D721Med (cell line): ENCODE measurements around the gene AFF2.

Source experiments
- DNase-seq: peaks from one replicate; pipeline ENCODE4 v3.0.0; 2011; ENCODE audit warnings: low spot score; ENCODE audit not compliant: insufficient read length
- FAIRE-seq: peaks from 2 replicates; lab custom pipeline; 2011; peaks lifted over from hg19 to GRCh38; lab: Jason Lieb, UNC
- TF ChIP-seq, protein P1 (sequence below): IDR thresholded peaks from 2 replicates; pipeline ENCODE4 v1.5.1; 2012; ENCODE audit warnings: mild to moderate bottlenecking, control low read depth; ENCODE audit not compliant: insufficient read depth; ENCODE audit errors: missing control alignments

AFF2 gene

GRCh38 chrX:148933881-148934280 is 433.5 kb downstream of the AFF2 start:
- DNase-seq = no peak
- no peak for FAIRE-seq

GRCh38 chrX:148938348-148938747 is 437.9 kb downstream of the AFF2 start:
- no peak for DNase-seq
- TF ChIP-seq, protein P1, sequence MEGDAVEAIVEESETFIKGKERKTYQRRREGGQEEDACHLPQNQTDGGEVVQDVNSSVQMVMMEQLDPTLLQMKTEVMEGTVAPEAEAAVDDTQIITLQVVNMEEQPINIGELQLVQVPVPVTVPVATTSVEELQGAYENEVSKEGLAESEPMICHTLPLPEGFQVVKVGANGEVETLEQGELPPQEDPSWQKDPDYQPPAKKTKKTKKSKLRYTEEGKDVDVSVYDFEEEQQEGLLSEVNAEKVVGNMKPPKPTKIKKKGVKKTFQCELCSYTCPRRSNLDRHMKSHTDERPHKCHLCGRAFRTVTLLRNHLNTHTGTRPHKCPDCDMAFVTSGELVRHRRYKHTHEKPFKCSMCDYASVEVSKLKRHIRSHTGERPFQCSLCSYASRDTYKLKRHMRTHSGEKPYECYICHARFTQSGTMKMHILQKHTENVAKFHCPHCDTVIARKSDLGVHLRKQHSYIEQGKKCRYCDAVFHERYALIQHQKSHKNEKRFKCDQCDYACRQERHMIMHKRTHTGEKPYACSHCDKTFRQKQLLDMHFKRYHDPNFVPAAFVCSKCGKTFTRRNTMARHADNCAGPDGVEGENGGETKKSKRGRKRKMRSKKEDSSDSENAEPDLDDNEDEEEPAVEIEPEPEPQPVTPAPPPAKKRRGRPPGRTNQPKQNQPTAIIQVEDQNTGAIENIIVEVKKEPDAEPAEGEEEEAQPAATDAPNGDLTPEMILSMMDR = no peak
- FAIRE-seq = peak; percentile 80

More at GRCh38 chrX:148933881-148934280, 433.5 kb downstream of the AFF2 start:
- TF ChIP-seq, protein P1 = no peak

- DNase-seq = no peak
- TF ChIP-seq, protein P1 = no peak
- no peak for FAIRE-seq
Observed at GRCh38 chrX:148940411-148940996, 440.1 kb downstream of the AFF2 start.

DNA sequence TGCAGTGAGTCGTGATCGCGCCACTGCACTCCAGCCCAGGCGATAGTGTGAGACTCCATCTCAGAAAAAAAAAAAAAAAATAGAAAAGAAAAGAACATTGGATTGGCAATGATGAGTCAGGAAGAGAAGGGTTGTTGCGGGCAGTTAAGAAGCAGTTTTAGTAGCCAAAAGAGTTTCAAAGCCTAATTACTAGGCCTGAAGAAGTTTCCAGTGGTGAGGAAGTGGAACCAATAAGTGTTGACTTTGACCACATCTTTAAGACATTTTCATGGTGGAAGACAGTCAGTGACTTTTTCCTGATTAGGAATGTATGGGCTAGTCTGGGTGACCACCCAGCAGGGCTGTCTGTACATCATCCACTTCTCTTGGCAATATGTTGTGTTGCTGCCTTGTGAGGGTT is 442.3 kb downstream of the AFF2 start:
- DNase-seq = no peak
- no peak for FAIRE-seq
- TF ChIP-seq, protein P1 = no peak

GRCh38 chrX:148947399-148947975 is 447.1 kb downstream of the AFF2 start:
- FAIRE-seq (no peak), DNase-seq (no peak)
- TF ChIP-seq, protein P1 = no peak

- DNase-seq (no peak), FAIRE-seq (no peak)
- TF ChIP-seq, protein P1 = no peak
Observed at GRCh38 chrX:148956352-148956751, 455.9 kb downstream of the AFF2 start.

DNA sequence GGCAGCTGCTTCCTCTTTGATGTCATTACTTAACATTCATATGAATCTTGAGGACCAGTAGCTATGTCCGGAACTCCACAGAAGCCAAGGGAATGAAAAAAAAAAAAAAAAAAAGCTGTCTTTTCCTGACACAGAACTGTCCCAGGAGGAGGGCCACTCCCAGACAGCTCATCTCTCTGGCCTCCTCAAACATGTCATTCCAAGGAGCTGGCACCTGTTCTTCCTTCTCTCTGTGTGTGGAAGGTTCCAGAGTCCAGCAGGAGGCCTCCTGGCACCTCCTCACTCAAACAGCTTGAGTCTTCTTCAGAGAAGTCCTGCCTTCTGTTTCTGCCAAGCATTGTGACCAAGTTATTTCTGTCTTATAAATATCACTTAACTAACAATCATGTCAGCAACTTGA is 458.5 kb downstream of the AFF2 start:
- FAIRE-seq (no peak), DNase-seq (no peak)
- TF ChIP-seq, protein P1 = no peak
